Breast epithelium (tissue), 4 donors: Measurements from ENCODE around the gene PSMD1. TPM values are rescaled to one million over a fixed set of nuclear protein-coding genes. Genes with fewer than 3 reads are reported as not detected.

Experiments
- DNase-seq, 2 donors: peaks; one replicate each; pipeline ENCODE4 v3.0.0-alpha.2; 2019; ENCODE audit warnings: low spot score in 2 of 2
- H3K27ac ChIP-seq, 2 donors: fragments of 200-600 bp; sonication (generic) in 1 of 2; one replicate each; pipeline ENCODE4 v1.5.1; 2016 to 2019; ENCODE audit warnings: mild to moderate bottlenecking in 1 of 2
- H3K27me3 ChIP-seq, 2 donors: fragments of 200-600 bp; sonication (generic) in 1 of 2; one replicate each; pipeline versions ENCODE4 v1.5.1 to v1.6.0; 2017 to 2019; ENCODE audit warnings: control low read depth in 1 of 2, mild to moderate bottlenecking in 1 of 2
- H3K36me3 ChIP-seq: fragments of 200-600 bp; one replicate; pipeline ENCODE4 v1.5.1; 2019
- H3K4me1 ChIP-seq, 2 donors: fragments of 200-600 bp; sonication (generic); one replicate each; pipeline ENCODE4 v1.5.1; 2016 to 2019; ENCODE audit warnings: control low read depth in 1 of 2
- H3K4me3 ChIP-seq, 3 donors: fragments of 200-600 bp; sonication (generic); 1 replicate in 2 of 3; 2 replicates in 1 of 3; pipeline ENCODE4 v1.5.1; 2016 to 2019; ENCODE audit warnings: mild to moderate bottlenecking in 3 of 3, moderate library complexity in 2 of 3
- H3K9me3 ChIP-seq, 2 donors: fragments of 200-600 bp; sonication (generic) in 1 of 2; one replicate each; pipeline ENCODE4 v1.5.1; 2016 to 2019; ENCODE audit warnings: control low read depth in 1 of 2
- CTCF ChIP-seq, 3 donors: fragments of 450-650 bp; IDR thresholded peaks; one replicate each; pipeline ENCODE4 v1.5.1; 2016 to 2017; ENCODE audit warnings: antibody characterized with exemption in 3 of 3, mild to moderate bottlenecking in 3 of 3, moderate library complexity in 3 of 3
- POLR2A ChIP-seq: fragments of 450-650 bp; IDR thresholded peaks from one replicate; pipeline ENCODE4 v1.6.1; 2016; ENCODE audit warnings: antibody characterized with exemption, mild to moderate bottlenecking, moderate library complexity
- POLR2AphosphoS5 ChIP-seq, 3 donors: sonication (generic); formaldehyde crosslinking; IDR thresholded peaks; one replicate each; pipeline ENCODE4 v1.6.1; 2017; ENCODE audit warnings: antibody characterized with exemption in 3 of 3
- intact Hi-C: fragments of 100-400 bp; cut with DNase I; formaldehyde crosslinking; loops from one replicate; pipeline ENCODE4 v1.15.1; 2023; ENCODE audit warnings: low total_unique reads
- total RNA-seq, 3 donors: library from RNA; depleted of rRNA; stranded (reverse); fragments of >200 nt; gene quantifications; one replicate each; pipeline ENCODE4 v1.1.0, GENCODE V29; 2016

PSMD1 gene
- total RNA-seq, 3 donors from 2014 or later = 63.8 to 73.0 (median 69.2) TPM

GRCh38 chr2:231163011-231163410, 106.3 kb downstream of the PSMD1 start:
- TF ChIP-seq CTCF (IDR thresholded peaks at IDR 0.05) = no peak
- TF ChIP-seq POLR2AphosphoS5 (IDR thresholded peaks at IDR 0.05) = no peak
- no peak for TF ChIP-seq POLR2A
- DNase-seq = no peak
- no peaks in the 10 kb centered on the region for H3K4me1 ChIP-seq
- H3K27ac ChIP-seq = peak overlapping the region in 1 of 2 donors; percentile 29
- intact Hi-C loops = loop anchor here (10.0 kb wide), 1 partner anchor 1352 kb away; no protein-coding TSS in a partner anchor
- H3K27me3 ChIP-seq = no peaks in the 10 kb centered on the region
- H3K9me3 ChIP-seq = no peaks in the 10 kb centered on the region
- no peak overlapping the region for H3K4me3 ChIP-seq
- H3K36me3 ChIP-seq = no peaks in the 10 kb centered on the region

- Histone ChIP-seq H3K4me1 (no peaks in the 10 kb centered on the region), H3K27me3 (no peaks in the 10 kb centered on the region), H3K4me3 (no peak overlapping the region), H3K27ac (peak overlapping the region in 1 of 2 donors; percentile 29), H3K36me3 (no peaks in the 10 kb centered on the region), H3K9me3 (no peaks in the 10 kb centered on the region)
- intact Hi-C loops = loop anchor here (10.0 kb wide), 1 partner anchor 1351 kb away; no protein-coding TSS in a partner anchor
- TF ChIP-seq POLR2AphosphoS5 (IDR thresholded peaks at IDR 0.05) = no peak
- no peak for TF ChIP-seq POLR2A
- TF ChIP-seq CTCF (IDR thresholded peaks at IDR 0.05) = no peak
- no peak for DNase-seq
Measured at GRCh38 chr2:231163414-231164095, 106.9 kb downstream of the PSMD1 start.

- no peak for DNase-seq
- Histone ChIP-seq H3K4me3 (no peak overlapping the region), H3K27me3 (no peaks in the 10 kb centered on the region), H3K27ac (no peak overlapping the region), H3K9me3 (no peaks in the 10 kb centered on the region), H3K4me1 (no peaks in the 10 kb centered on the region), H3K36me3 (no peaks in the 10 kb centered on the region)
- TF ChIP-seq POLR2AphosphoS5 (IDR thresholded peaks at IDR 0.05) (no peak), POLR2A (no peak), CTCF (IDR thresholded peaks at IDR 0.05) (no peak)
- intact Hi-C loops = loop anchor here (10.0 kb wide), 1 partner anchor 1347 kb away; no protein-coding TSS in a partner anchor
Measured at GRCh38 chr2:231167745-231168459, 111.2 kb downstream of the PSMD1 start.

GRCh38 chr2:231168460-231169139, 111.9 kb downstream of the PSMD1 start:
- Histone ChIP-seq H3K9me3 (no peaks in the 10 kb centered on the region), H3K4me1 (no peaks in the 10 kb centered on the region), H3K36me3 (no peaks in the 10 kb centered on the region), H3K27ac (no peak overlapping the region), H3K27me3 (no peaks in the 10 kb centered on the region), H3K4me3 (no peak overlapping the region)
- no peak for DNase-seq
- TF ChIP-seq POLR2AphosphoS5 (IDR thresholded peaks at IDR 0.05) = no peak
- intact Hi-C loops = loop anchor here (10.0 kb wide), 1 partner anchor 1346 kb away; no protein-coding TSS in a partner anchor

GRCh38 chr2:231169488-231169887, 112.8 kb downstream of the PSMD1 start:
- no peaks in the 10 kb centered on the region for H3K4me1 ChIP-seq
- TF ChIP-seq POLR2AphosphoS5 (IDR thresholded peaks at IDR 0.05) (no peak), CTCF (IDR thresholded peaks at IDR 0.05) (no peak), POLR2A (no peak)
- no peak overlapping the region for H3K4me3 ChIP-seq
- H3K27me3 ChIP-seq = no peaks in the 10 kb centered on the region
- no peak for DNase-seq
- H3K27ac ChIP-seq = no peak overlapping the region
- H3K9me3 ChIP-seq = no peaks in the 10 kb centered on the region
- no peaks in the 10 kb centered on the region for H3K36me3 ChIP-seq
- intact Hi-C loops = loop anchor here (10.0 kb wide), 1 partner anchor 1345 kb away; no protein-coding TSS in a partner anchor
